Posterior cingulate gyrus (tissue), 11 donors: ENCODE results near the gene CLMP.
"Not testable (repeated sequence)": the region's sequence is repeated elsewhere in the genome, so short reads cannot be mapped to it uniquely, and the experiment has no call there.

Experiments used
- DNase-seq, 10 donors: peaks; one replicate each; pipeline versions ENCODE4 v3.0.0 to v3.0.0-alpha.2; 2020 to 2021; ENCODE audit warnings: mixed read lengths in 3 of 10
- intact Hi-C: fragments of 100-400 bp; cut with DNase I; formaldehyde crosslinking; loops from one replicate; pipeline ENCODE4 v1.15.1; 2023

CLMP gene

GRCh38 chr11:123063826-123064657, 131.0 kb downstream of the CLMP start:
- DNase-seq: no peak
- intact Hi-C loops: no loop called here

- intact Hi-C loops: no loop called here
- peak; percentile 21 to 95 (median 58) for DNase-seq
Measured at GRCh38 chr11:123062892-123063825, 131.9 kb downstream of the CLMP start.

- peak; percentile 98 to 100 (median 99) for DNase-seq
- intact Hi-C loops: no loop called here
Measured at GRCh38 chr11:123062158-123062891, 132.7 kb downstream of the CLMP start.

- DNase-seq: peak; percentile 42 to 93 (median 54)
- intact Hi-C loops: no loop called here
Measured at GRCh38 chr11:123061403-123062157, 133.5 kb downstream of the CLMP start, which contains the start of gene HSPA8. Gene HSPA8, minus strand, starts transcription at chr11:123062136. Its CDS starts 812 bp downstream, at chr11:123061324.

GRCh38 chr11:123060277-123061000, 134.6 kb downstream of the CLMP start:
- no peak for DNase-seq
- intact Hi-C loops: no loop called here

GRCh38 chr11:123059041-123059920, 135.8 kb downstream of the CLMP start:
- intact Hi-C loops, DNase-seq: not testable (repeated sequence)

- intact Hi-C loops: no loop called here
- no peak for DNase-seq
Measured at GRCh38 chr11:123057661-123058305, 137.3 kb downstream of the CLMP start.

GRCh38 chr11:123056835-123057491, 138.1 kb downstream of the CLMP start:
- DNase-seq: no peak
- intact Hi-C loops: no loop called here

- intact Hi-C loops: no loop called here
- DNase-seq: no peak
Measured at GRCh38 chr11:123055191-123055901, 139.7 kb downstream of the CLMP start.

- DNase-seq: no peak
- intact Hi-C loops: loop anchor here (1.0 kb wide), 1 partner anchor 191 kb away; no protein-coding TSS in a partner anchor
Measured at GRCh38 chr11:123054301-123055065, 140.6 kb downstream of the CLMP start.

GRCh38 chr11:123052901-123053721, 141.9 kb downstream of the CLMP start:
- intact Hi-C loops: no loop called here
- DNase-seq: no peak

GRCh38 chr11:123051634-123052033, 143.4 kb downstream of the CLMP start:
- intact Hi-C loops: no loop called here

GRCh38 chr11:123051146-123051545, 143.9 kb downstream of the CLMP start:
- intact Hi-C loops: no loop called here
- DNase-seq: no peak

More at GRCh38 chr11:123051634-123052033, 143.4 kb downstream of the CLMP start:
- no peak for DNase-seq

- DNase-seq: no peak
- intact Hi-C loops: no loop called here
Measured at GRCh38 chr11:123047947-123048293, 147.1 kb downstream of the CLMP start.
